GM19468 (cell line): ENCODE measurements around the gene LAIR2.
A peak's percentile ranks its signal among the peaks of the same experiment; 100 is the strongest.

Experiments
- ATAC-seq: cut with Tn5 transposase; IDR thresholded peaks from one replicate; pipeline ENCODE4 v1.9.1; 2021; ENCODE audit warnings: mild to moderate bottlenecking, moderate library complexity, moderate number of reproducible peaks; ENCODE audit not compliant: unreplicated experiment; ENCODE audit errors: extremely low read depth

Gene LAIR2

GRCh38 chr19:54502518-54503048 lies at the start of gene LAIR2:
Gene LAIR2, plus strand, starts transcription at chr19:54502831. Its CDS starts 88 bp downstream, at chr19:54502919.
- ATAC-seq: no peak

- no peak for ATAC-seq
Measured at GRCh38 chr19:54453921-54454780, 48.5 kb upstream of the LAIR2 start.

- no peak for ATAC-seq
Measured at GRCh38 chr19:54454781-54455675, 47.6 kb upstream of the LAIR2 start.

- ATAC-seq: no peak
Measured at GRCh38 chr19:54455786-54456422, 46.7 kb upstream of the LAIR2 start.

- no peak for ATAC-seq
Measured at GRCh38 chr19:54456423-54457373, 45.9 kb upstream of the LAIR2 start.

- no peak for ATAC-seq
Measured at GRCh38 chr19:54457773-54458647, 44.6 kb upstream of the LAIR2 start.

GRCh38 chr19:54458648-54459281 lies 43.9 kb upstream of the LAIR2 start:
- ATAC-seq: no peak

- ATAC-seq: no peak
Measured at GRCh38 chr19:54459282-54460229, 43.1 kb upstream of the LAIR2 start.

GRCh38 chr19:54460230-54461005 lies 42.2 kb upstream of the LAIR2 start:
- ATAC-seq: no peak

- no peak for ATAC-seq
Measured at GRCh38 chr19:54461210-54461609, 41.4 kb upstream of the LAIR2 start.

- ATAC-seq: no peak
Measured at GRCh38 chr19:54461613-54462012, 41.0 kb upstream of the LAIR2 start.

GRCh38 chr19:54462047-54462654 lies 40.5 kb upstream of the LAIR2 start:
- ATAC-seq: no peak

GRCh38 chr19:54462655-54463530 lies 39.7 kb upstream of the LAIR2 start:
- ATAC-seq: no peak

GRCh38 chr19:54463531-54464043 lies 39.0 kb upstream of the LAIR2 start, which contains the start of gene LENG9:
Gene LENG9, minus strand, starts transcription at chr19:54463778. Its CDS starts 252 bp downstream, at chr19:54463526.
- peak; percentile 23 for ATAC-seq
